ENCODE measurements around the gene ADAMTS17. TPM values are rescaled to one million over a fixed set of nuclear protein-coding genes. Genes with fewer than 3 reads are reported as not detected.

Gene ADAMTS17
- total and polyA plus RNA-seq, 3 donors from 2014 or later = 6.8 to 17.8 (median 12.4) TPM

- Histone ChIP-seq H3K9me3 (no peaks in the 10 kb centered on the region), H3K4me1 (no peaks in the 10 kb centered on the region), H3K27ac (no peak overlapping the region), H3K27me3 (no peaks in the 10 kb centered on the region), H3K36me3 (ENCODE audit: low read depth, missing control alignments) (no peaks in the 10 kb centered on the region), H3K4me3 (no peak overlapping the region)
- no peak for DNase-seq
- TF ChIP-seq POLR2A (IDR thresholded peaks at IDR 0.05) = no peak
- TF ChIP-seq, protein P1, sequence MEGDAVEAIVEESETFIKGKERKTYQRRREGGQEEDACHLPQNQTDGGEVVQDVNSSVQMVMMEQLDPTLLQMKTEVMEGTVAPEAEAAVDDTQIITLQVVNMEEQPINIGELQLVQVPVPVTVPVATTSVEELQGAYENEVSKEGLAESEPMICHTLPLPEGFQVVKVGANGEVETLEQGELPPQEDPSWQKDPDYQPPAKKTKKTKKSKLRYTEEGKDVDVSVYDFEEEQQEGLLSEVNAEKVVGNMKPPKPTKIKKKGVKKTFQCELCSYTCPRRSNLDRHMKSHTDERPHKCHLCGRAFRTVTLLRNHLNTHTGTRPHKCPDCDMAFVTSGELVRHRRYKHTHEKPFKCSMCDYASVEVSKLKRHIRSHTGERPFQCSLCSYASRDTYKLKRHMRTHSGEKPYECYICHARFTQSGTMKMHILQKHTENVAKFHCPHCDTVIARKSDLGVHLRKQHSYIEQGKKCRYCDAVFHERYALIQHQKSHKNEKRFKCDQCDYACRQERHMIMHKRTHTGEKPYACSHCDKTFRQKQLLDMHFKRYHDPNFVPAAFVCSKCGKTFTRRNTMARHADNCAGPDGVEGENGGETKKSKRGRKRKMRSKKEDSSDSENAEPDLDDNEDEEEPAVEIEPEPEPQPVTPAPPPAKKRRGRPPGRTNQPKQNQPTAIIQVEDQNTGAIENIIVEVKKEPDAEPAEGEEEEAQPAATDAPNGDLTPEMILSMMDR (IDR thresholded peaks at IDR 0.05) = no peak
- intact Hi-C loops (cut with DNase I; ENCODE audit: low total_unique reads) = no loop called here
- 94 to 100% methylated on average over 1 to 2 of the region's 2 CpGs for WGBS, 2 donors
These were observed 76.1 kb downstream of the ADAMTS17 start for GRCh38 chr15:100265641-100266035.

DNA sequence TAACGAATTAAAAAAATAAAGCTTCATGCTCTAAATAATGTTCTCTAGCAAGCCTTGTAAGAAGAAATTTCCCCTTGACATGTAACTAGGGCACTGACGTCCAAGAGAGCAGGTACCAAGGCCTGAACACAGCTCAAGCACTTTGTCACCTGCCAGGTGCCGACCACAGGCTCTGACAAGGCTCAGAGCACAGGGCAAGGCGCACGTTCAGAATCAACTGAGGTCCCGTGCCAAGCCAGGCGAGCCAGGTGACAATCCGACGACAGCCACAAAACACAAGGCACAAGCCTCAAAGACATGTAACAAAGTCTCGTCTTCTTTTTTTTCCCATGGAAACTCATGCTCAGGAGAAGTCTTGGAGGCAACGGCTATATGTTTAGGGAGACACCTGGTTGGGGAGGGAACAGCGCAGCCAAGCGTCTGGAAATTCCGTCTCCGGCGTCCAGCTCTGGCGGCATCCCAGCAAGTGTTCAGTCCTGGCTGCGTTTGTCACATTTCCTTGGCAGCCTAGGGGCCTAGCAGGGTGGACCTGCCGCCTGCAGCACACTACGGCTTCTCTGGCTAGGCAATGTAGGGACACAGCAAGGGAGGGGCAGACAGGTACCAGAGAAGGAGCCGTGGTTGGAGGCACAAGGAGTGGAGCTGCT lies 76.7 kb downstream of the ADAMTS17 start:
- Histone ChIP-seq H3K9me3 (no peaks in the 10 kb centered on the region), H3K36me3 (ENCODE audit: low read depth, missing control alignments) (no peaks in the 10 kb centered on the region), H3K27ac (no peak overlapping the region), H3K4me3 (no peak overlapping the region), H3K27me3 (no peaks in the 10 kb centered on the region), H3K4me1 (no peaks in the 10 kb centered on the region)
- intact Hi-C loops (cut with DNase I; ENCODE audit: low total_unique reads) = no loop called here
- DNase-seq = no peak
- WGBS, 2 donors = 88 to 92% methylated on average over 18 to 21 of the region's 21 CpGs
- no peak for TF ChIP-seq POLR2A (IDR thresholded peaks at IDR 0.05)
- TF ChIP-seq, protein P1 (IDR thresholded peaks at IDR 0.05) = no peak

GRCh38 chr15:100263721-100264455 lies 77.9 kb downstream of the ADAMTS17 start:
- 85 to 87% methylated on average over 14 of the region's 14 CpGs for WGBS, 2 donors
- DNase-seq = no peak
- intact Hi-C loops (cut with DNase I; ENCODE audit: low total_unique reads) = no loop called here

DNA sequence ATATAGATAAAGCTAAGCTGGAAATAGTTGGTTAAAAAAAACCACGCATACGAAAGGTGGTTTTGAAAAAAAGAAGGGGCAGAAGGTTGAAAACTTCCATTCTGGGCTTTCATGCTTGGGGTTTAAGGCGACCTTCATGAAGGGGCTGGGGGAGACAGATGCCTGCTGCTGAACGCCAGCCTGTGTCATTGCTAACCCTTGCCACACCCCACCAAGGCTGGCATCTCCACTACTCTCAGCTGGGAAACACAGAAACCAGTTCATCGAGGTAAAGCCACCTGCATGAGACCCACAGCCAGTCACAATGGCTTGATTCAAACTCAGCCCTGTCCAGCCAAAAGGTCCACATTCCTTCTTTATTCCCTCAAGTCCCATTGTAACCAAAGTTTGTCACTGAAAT lies 78.7 kb downstream of the ADAMTS17 start:
- DNase-seq = no peak
- Histone ChIP-seq H3K36me3 (ENCODE audit: low read depth, missing control alignments) (no peaks in the 10 kb centered on the region), H3K4me1 (no peaks in the 10 kb centered on the region), H3K27ac (no peak overlapping the region), H3K4me3 (no peak overlapping the region), H3K27me3 (no peaks in the 10 kb centered on the region), H3K9me3 (no peaks in the 10 kb centered on the region)
- WGBS, 2 donors = 88 to 89% methylated on average over 5 of the region's 5 CpGs
- intact Hi-C loops (cut with DNase I; ENCODE audit: low total_unique reads) = no loop called here
- TF ChIP-seq POLR2A (IDR thresholded peaks at IDR 0.05) = no peak
- TF ChIP-seq, protein P1 (IDR thresholded peaks at IDR 0.05) = no peak

More at GRCh38 chr15:100263721-100264455, 77.9 kb downstream of the ADAMTS17 start:
- H3K4me3 ChIP-seq = no peak overlapping the region
- no peaks in the 10 kb centered on the region for H3K36me3 ChIP-seq (ENCODE audit: low read depth, missing control alignments)
- no peaks in the 10 kb centered on the region for H3K9me3 ChIP-seq
- H3K27me3 ChIP-seq = no peaks in the 10 kb centered on the region
- H3K27ac ChIP-seq = no peak overlapping the region
- H3K4me1 ChIP-seq = no peaks in the 10 kb centered on the region
- no peak for TF ChIP-seq POLR2A (IDR thresholded peaks at IDR 0.05)
- TF ChIP-seq, protein P1 (IDR thresholded peaks at IDR 0.05) = no peak

Measured in testis (tissue), 3 donors.